PC-9 (cell line): ENCODE measurements around the gene PGS1. TPM values are rescaled to one million over a fixed set of nuclear protein-coding genes. Genes with fewer than 3 reads are reported as not detected.

Experiments
- BruUV-seq: library from RNA; stranded (reverse); fragments of 400-500 nt; replicated peaks from 2 replicates; lab custom pipeline; 2021; lab: Mats Ljungman, UMichigan
- CTCF ChIA-PET: fragments of 300-600 bp; sonication (Branson Sonifier 250); formaldehyde crosslinking; loops from one replicate; lab custom pipeline; 2022; ENCODE audit warnings: antibody characterized with exemption; lab: Charles Lee
- POLR2A ChIA-PET: fragments of 300-600 bp; sonication (Branson Sonifier 250); formaldehyde crosslinking; loops from one replicate; lab custom pipeline; 2022; ENCODE audit warnings: antibody characterized with exemption; ENCODE audit not compliant: unreplicated experiment; lab: Charles Lee
- DNase-seq, 2 experiments: peaks; one replicate each; pipeline versions ENCODE4 v3.0.0 to v3.0.0-alpha.2; 2015 to 2022; ENCODE audit warnings: mixed read lengths in 1 of 2
- H2AFZ ChIP-seq: fragments of 200-600 bp; sonication (generic); 2 replicates; pipeline ENCODE4 v1.8.1; 2017; ENCODE audit warnings: antibody characterized with exemption
- H3F3A ChIP-seq: fragments of 200-600 bp; sonication (generic); 2 replicates; pipeline ENCODE4 v1.8.1; 2017; ENCODE audit warnings: antibody characterized with exemption, mild to moderate bottlenecking, low read depth; ENCODE audit not compliant: insufficient read depth
- H3K27ac ChIP-seq: fragments of 200-600 bp; sonication (generic); 2 replicates; pipeline ENCODE4 v1.6.1; 2016; ENCODE audit warnings: mixed run types
- H3K27me3 ChIP-seq: fragments of 200-600 bp; sonication (generic); 2 replicates; pipeline ENCODE4 v1.6.1; 2016; ENCODE audit warnings: low read depth, mixed run types; ENCODE audit not compliant: insufficient read depth
- H3K36me3 ChIP-seq: fragments of 200-600 bp; sonication (generic); 2 replicates; pipeline ENCODE4 v1.6.1; 2016; ENCODE audit warnings: low read depth, mixed run types
- H3K4me1 ChIP-seq: fragments of 200-600 bp; sonication (generic); replicated peaks from 2 replicates; pipeline ENCODE4 v1.6.1; 2016; ENCODE audit warnings: mixed run types; ENCODE audit not compliant: insufficient read depth
- H3K4me2 ChIP-seq: fragments of 200-600 bp; sonication (generic); 2 replicates; pipeline ENCODE4 v1.6.1; 2017; ENCODE audit warnings: mixed run types
- H3K4me3 ChIP-seq: fragments of 200-600 bp; sonication (generic); 2 replicates; pipeline ENCODE4 v1.6.1; 2016; ENCODE audit warnings: mixed run types
- H3K79me2 ChIP-seq: fragments of 200-600 bp; sonication (generic); 2 replicates; pipeline ENCODE4 v1.6.1; 2017; ENCODE audit warnings: low read depth, mixed run types
- H3K9me2 ChIP-seq: fragments of 200-600 bp; sonication (generic); 2 replicates; pipeline ENCODE4 v1.8.1; 2017; ENCODE audit warnings: mild to moderate bottlenecking; ENCODE audit not compliant: insufficient read depth
- H3K9me3 ChIP-seq: fragments of 200-600 bp; sonication (generic); 2 replicates; pipeline ENCODE4 v1.8.1; 2016; ENCODE audit warnings: low read depth; ENCODE audit not compliant: insufficient read depth
- H4K20me1 ChIP-seq: fragments of 200-600 bp; sonication (generic); 2 replicates; pipeline ENCODE4 v1.8.1; 2017; ENCODE audit not compliant: insufficient read depth
- CTCF ChIP-seq: fragments of 200-600 bp; sonication (generic); conservative IDR thresholded peaks from 2 replicates; pipeline ENCODE4 v1.6.1; 2017; ENCODE audit warnings: mixed run types, antibody characterized with exemption, mild to moderate bottlenecking, moderate library complexity
- EZH2 ChIP-seq: fragments of 200-600 bp; sonication (generic); IDR thresholded peaks from 2 replicates; pipeline ENCODE4 v1.8.0; 2017; ENCODE audit warnings: antibody characterized with exemption, low read depth
- intact Hi-C: fragments of 100-400 bp; cut with micrococcal nuclease; formaldehyde crosslinking; loops from one replicate; pipeline ENCODE4 v1.10.0; 2022; ENCODE audit not compliant: unreplicated experiment
- total RNA-seq: library from RNA; stranded (reverse); gene quantifications from 2 replicates; pipeline ENCODE4 v1.2.3, GENCODE V29; 2021

The PGS1 gene
- total RNA-seq, 1 experiment from 2014 or later = 40.2 TPM

- Histone ChIP-seq H3K4me3 (no peak overlapping the region), H3K79me2 (peaks cover 82% of the 10 kb centered on the region), H3K36me3 (no peaks in the 10 kb centered on the region), H3K4me2 (no peak overlapping the region), H3K27me3 (no peaks in the 10 kb centered on the region), H3K4me1 (peaks cover 21% of the 10 kb centered on the region), H3F3A (peaks cover 16% of the 10 kb centered on the region), H4K20me1 (peaks cover 13% of the 10 kb centered on the region; the same call in 1 of the 2 replicates), H3K9me2 (no peaks in the 10 kb centered on the region), H3K27ac (no peak overlapping the region), H3K9me3 (no peaks in the 10 kb centered on the region), H2AFZ (no peak overlapping the region)
- intact Hi-C loops = no loop called here
- TF ChIP-seq CTCF (no peak), EZH2 (no peak)
- BruUV-seq = no TSS peak
- CTCF ChIA-PET = no interaction called here
- POLR2A ChIA-PET = interaction anchor here (0.7 kb wide), 1 partner anchor 123 kb away, joined by 3 read pairs; no protein-coding TSS in a partner anchor
- DNase-seq = no peak
These were observed 12.0 kb downstream of the PGS1 start for GRCh38 chr17:78390241-78391050.

GRCh38 chr17:78391051-78391431, 12.6 kb downstream of the PGS1 start:
- intact Hi-C loops = no loop called here
- Histone ChIP-seq H3K36me3 (no peaks in the 10 kb centered on the region), H3K4me1 (peaks cover 21% of the 10 kb centered on the region), H2AFZ (no peak overlapping the region), H3K9me2 (no peaks in the 10 kb centered on the region), H3K27ac (peak overlapping the region; percentile 83), H3F3A (peaks cover 16% of the 10 kb centered on the region), H3K9me3 (no peaks in the 10 kb centered on the region), H3K79me2 (peaks cover 76% of the 10 kb centered on the region), H3K27me3 (no peaks in the 10 kb centered on the region), H3K4me3 (no peak overlapping the region), H3K4me2 (0 out of 2 replicates have a peak overlapping the region, but pooled peaks have one; percentile 68), H4K20me1 (peaks cover 13% of the 10 kb centered on the region; the same call in 1 of the 2 replicates)
- TF ChIP-seq EZH2 = no peak
- TF ChIP-seq CTCF = no peak
- no TSS peak for BruUV-seq
- POLR2A ChIA-PET = no interaction called here
- DNase-seq = no peak
- CTCF ChIA-PET = interaction anchor here (0.7 kb wide), 1 partner anchor 51 kb away, joined by 3 read pairs; no protein-coding TSS in a partner anchor

- Histone ChIP-seq H3K9me3 (no peaks in the 10 kb centered on the region), H3K4me2 (peak overlapping the region; percentile 68), H3K27ac (peak overlapping the region; percentile 83), H3K79me2 (peaks cover 68% of the 10 kb centered on the region), H3K4me1 (peaks cover 21% of the 10 kb centered on the region), H4K20me1 (peaks cover 13% of the 10 kb centered on the region; the same call in 1 of the 2 replicates), H3K27me3 (no peaks in the 10 kb centered on the region), H2AFZ (no peak overlapping the region), H3K36me3 (no peaks in the 10 kb centered on the region), H3K9me2 (no peaks in the 10 kb centered on the region), H3F3A (peaks cover 16% of the 10 kb centered on the region), H3K4me3 (no peak overlapping the region)
- intact Hi-C loops = no loop called here
- DNase-seq = peak; percentile 33 to 83
- BruUV-seq = no TSS peak
- TF ChIP-seq EZH2 = no peak
- no peak for TF ChIP-seq CTCF
- ChIA-PET CTCF (interaction anchor here (0.7 to 1.2 kb wide), 2 partner anchors 31 to 52 kb away, joined by 3 read pairs; no protein-coding TSS in a partner anchor), POLR2A (interaction anchor here (0.6 to 0.7 kb wide), 5 partner anchors 31 to 616 kb away, joined by 3 to 9 read pairs (median 4); no protein-coding TSS in a partner anchor)
These were observed 13.4 kb downstream of the PGS1 start for GRCh38 chr17:78391843-78392242.
